HepG2 (cell line): ENCODE measurements around the gene RASL12. TPM values are rescaled to one million over a fixed set of nuclear protein-coding genes. Genes with fewer than 3 reads are reported as not detected.
A peak's percentile ranks its signal among the peaks of the same experiment; 100 is the strongest.

Source experiments
- CEBPB ChIP-seq: IDR thresholded peaks from 2 replicates; pipeline ENCODE4 v1.6.1; 2011; ENCODE audit warnings: low read depth, low read length, improper control_type of control experiment, borderline replicate concordance
- ERF ChIP-seq: IDR thresholded peaks from 2 replicates; pipeline ENCODE4 v1.6.1; 2018; ENCODE audit warnings: missing biosample characterization, missing genetic modification reagents
- FOSL2 ChIP-seq: sonication (generic); formaldehyde crosslinking; IDR thresholded peaks from 2 replicates; pipeline ENCODE4 v1.4.0; 2020; ENCODE audit warnings: missing genetic modification reagents
- HCFC1 ChIP-seq: fragments of 150-350 bp; IDR thresholded peaks from 2 replicates; pipeline ENCODE4 v1.6.1; 2014; ENCODE audit warnings: low read depth, low read length
- HOXD1 ChIP-seq: sonication (generic); formaldehyde crosslinking; IDR thresholded peaks from 2 replicates; pipeline ENCODE4 v1.5.0; 2020; ENCODE audit warnings: missing genetic modification reagents
- KLF12 ChIP-seq: sonication (generic); formaldehyde crosslinking; IDR thresholded peaks from 2 replicates; pipeline ENCODE4 v1.4.0; 2020; ENCODE audit warnings: missing genetic modification reagents, borderline replicate concordance
- KLF6 ChIP-seq: IDR thresholded peaks from 2 replicates; pipeline ENCODE4 v1.8.0; 2016; ENCODE audit warnings: missing biosample characterization, missing genetic modification reagents
- MEIS2 ChIP-seq: sonication (generic); formaldehyde crosslinking; IDR thresholded peaks from 2 replicates; pipeline ENCODE4 v1.9.0; 2021; ENCODE audit warnings: mild to moderate bottlenecking, missing genetic modification reagents
- MTF1 ChIP-seq: sonication (generic); formaldehyde crosslinking; IDR thresholded peaks from 2 replicates; pipeline ENCODE4 v1.5.0; 2020; ENCODE audit warnings: missing genetic modification reagents
- PHB2 ChIP-seq: fragments of 450-650 bp; IDR thresholded peaks from 2 replicates; pipeline ENCODE4 v1.6.1; 2018; ENCODE audit not compliant: partially characterized antibody
- POGZ ChIP-seq: sonication (generic); formaldehyde crosslinking; IDR thresholded peaks from 2 replicates; pipeline ENCODE4 v1.4.0; 2020; ENCODE audit warnings: mild to moderate bottlenecking, missing genetic modification reagents
- POLR2AphosphoS5 ChIP-seq: IDR thresholded peaks from 2 replicates; pipeline ENCODE4 v1.6.1; 2012; ENCODE audit warnings: low read depth, low read length
- TBP ChIP-seq: sonication (generic); formaldehyde crosslinking; IDR thresholded peaks from 2 replicates; pipeline ENCODE4 v1.5.0; 2020; ENCODE audit warnings: missing genetic modification reagents
- ZC3H13 ChIP-seq: sonication (generic); formaldehyde crosslinking; IDR thresholded peaks from 2 replicates; pipeline ENCODE4 v1.8.1; 2023; ENCODE audit warnings: mild to moderate bottlenecking, missing genetic modification reagents, moderate library complexity
- ZNF143 ChIP-seq: sonication (generic); formaldehyde crosslinking; IDR thresholded peaks from 2 replicates; pipeline ENCODE4 v1.4.0; 2020; ENCODE audit warnings: missing genetic modification reagents
- ZNF281 ChIP-seq: sonication (generic); formaldehyde crosslinking; IDR thresholded peaks from 2 replicates; pipeline ENCODE4 v1.4.0; 2020; ENCODE audit warnings: missing genetic modification reagents, borderline replicate concordance
- ZNF460 ChIP-seq: sonication (generic); formaldehyde crosslinking; IDR thresholded peaks from 2 replicates; pipeline ENCODE4 v1.5.1; 2020; ENCODE audit warnings: missing genetic modification reagents, mild to moderate bottlenecking, borderline replicate concordance
- ZNF563 ChIP-seq: sonication (generic); formaldehyde crosslinking; IDR thresholded peaks from 2 replicates; pipeline ENCODE4 v1.8.0; 2022; ENCODE audit warnings: mild to moderate bottlenecking, moderate library complexity, missing genetic modification reagents
- ZNF598 ChIP-seq: sonication (generic); formaldehyde crosslinking; IDR thresholded peaks from 2 replicates; pipeline ENCODE4 v1.5.1; 2020; ENCODE audit warnings: mild to moderate bottlenecking, missing genetic modification reagents, borderline replicate concordance
- ZNF605 ChIP-seq: sonication (generic); formaldehyde crosslinking; IDR thresholded peaks from 2 replicates; pipeline ENCODE4 v1.8.0; 2022; ENCODE audit warnings: mild to moderate bottlenecking, missing genetic modification reagents
- ZNF839 ChIP-seq: sonication (generic); formaldehyde crosslinking; IDR thresholded peaks from 2 replicates; pipeline ENCODE4 v1.4.0; 2020; ENCODE audit warnings: missing genetic modification reagents, mild to moderate bottlenecking, borderline replicate concordance
- polyA plus RNA-seq, 8 experiments: library from polyadenylated mRNA; depleted of rRNA in 3 of 8; stranded (reverse) in 7 of 8; unstranded in 1 of 8; fragments of >200 nt; fragmentation: Illumina TruSeq in 4 of 8; extraction: Trizol in 4 of 8; gene quantifications; 2 replicates each; pipeline versions ENCODE4 v1.2.1 to v1.2.3, GENCODE V29; 2011 to 2016; ENCODE audit warnings: low read depth in 4 of 8, missing spikeins in 1 of 8, mixed read lengths in 1 of 8; ENCODE audit not compliant: insufficient read depth in 1 of 8
- total RNA-seq, 5 experiments: library from RNA; depleted of rRNA; stranded (reverse); fragments of >200 nt; fragmentation: Illumina TruSeq; extraction: Trizol; gene quantifications; 2 replicates each; pipeline ENCODE4 v1.2.3, GENCODE V29; 2016; ENCODE audit warnings: low read depth in 1 of 5
- TF ChIP-seq, protein P1 (sequence below): sonication (generic); formaldehyde crosslinking; IDR thresholded peaks from 2 replicates; pipeline ENCODE4 v1.4.0; 2020; ENCODE audit warnings: missing genetic modification reagents
- TF ChIP-seq, protein P2 (sequence below): sonication (generic); formaldehyde crosslinking; IDR thresholded peaks from 2 replicates; pipeline ENCODE4 v1.4.0; 2020; ENCODE audit warnings: low read depth, mild to moderate bottlenecking, missing genetic modification reagents
- TF ChIP-seq, protein P3 (sequence below): IDR thresholded peaks from 2 replicates; pipeline ENCODE4 v1.4.0; 2020; ENCODE audit warnings: mild to moderate bottlenecking, missing genetic modification reagents

Gene RASL12
- total and polyA plus RNA-seq, 2 of the 13 experiments (the other 11 are each of a cell fraction or from before 2014, with no cell fraction given), result 0.16 to 0.55 TPM

DNA sequence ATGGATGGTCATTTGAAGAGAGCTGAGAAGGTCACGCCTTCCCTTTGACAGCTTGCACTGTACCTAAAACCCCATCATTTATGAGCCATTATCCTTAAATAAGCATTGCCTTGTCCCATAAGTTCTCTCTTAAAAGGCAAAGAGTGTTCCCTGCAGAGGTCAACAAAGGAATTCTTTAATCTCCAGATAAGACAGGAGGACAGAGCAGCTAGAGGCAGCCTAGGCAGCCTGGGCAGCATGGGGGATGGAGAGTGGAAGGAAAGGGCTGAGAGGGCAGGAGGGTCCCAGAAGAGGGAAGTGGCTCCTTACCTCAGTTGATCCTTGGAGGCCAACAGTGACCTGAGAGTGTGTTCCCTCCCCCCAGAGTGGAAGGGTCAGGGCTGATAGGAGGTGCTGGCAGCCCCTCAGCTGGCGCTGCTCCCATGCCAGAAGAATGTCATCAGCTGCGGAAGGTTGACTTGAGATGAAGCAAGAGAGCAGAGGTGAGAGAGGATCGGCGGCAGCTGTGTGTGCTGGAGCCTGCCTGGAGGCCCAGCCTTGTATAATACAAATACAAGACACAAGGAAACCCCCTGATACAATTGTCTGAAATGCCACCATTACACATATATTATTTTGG lies 21.5 kb upstream of the RASL12 start (continued):
- TF ChIP-seq KLF6 (CRISPR knock-in tag) (no peak), ZNF281 (CRISPR knock-in tag) (peak; percentile 39), ZC3H13 (CRISPR knock-in tag) (no peak), POGZ (no peak), FOSL2 (peak; percentile 43; the same call in 1 of the 2 replicates), HOXD1 (CRISPR knock-in tag) (no peak), ERF (no peak), ZNF598 (no peak), PHB2 (no peak), MEIS2 (CRISPR knock-in tag) (no peak), CEBPB (peak; percentile 79; the same call in 1 of the 2 replicates), ZNF839 (no peak), ZNF460 (CRISPR knock-in tag) (no peak), KLF12 (CRISPR knock-in tag) (no peak), MTF1 (no peak), TBP (CRISPR knock-in tag) (no peak), ZNF143 (no peak), POLR2AphosphoS5 (no peak), HCFC1 (no peak), ZNF605 (CRISPR knock-in tag) (no peak), ZNF563 (CRISPR knock-in tag) (no peak)
- TF ChIP-seq, protein P1, sequence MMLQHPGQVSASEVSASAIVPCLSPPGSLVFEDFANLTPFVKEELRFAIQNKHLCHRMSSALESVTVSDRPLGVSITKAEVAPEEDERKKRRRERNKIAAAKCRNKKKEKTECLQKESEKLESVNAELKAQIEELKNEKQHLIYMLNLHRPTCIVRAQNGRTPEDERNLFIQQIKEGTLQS (CRISPR knock-in tag), result peak; percentile 44; the same call in 1 of the 2 replicates
- TF ChIP-seq, protein P2, sequence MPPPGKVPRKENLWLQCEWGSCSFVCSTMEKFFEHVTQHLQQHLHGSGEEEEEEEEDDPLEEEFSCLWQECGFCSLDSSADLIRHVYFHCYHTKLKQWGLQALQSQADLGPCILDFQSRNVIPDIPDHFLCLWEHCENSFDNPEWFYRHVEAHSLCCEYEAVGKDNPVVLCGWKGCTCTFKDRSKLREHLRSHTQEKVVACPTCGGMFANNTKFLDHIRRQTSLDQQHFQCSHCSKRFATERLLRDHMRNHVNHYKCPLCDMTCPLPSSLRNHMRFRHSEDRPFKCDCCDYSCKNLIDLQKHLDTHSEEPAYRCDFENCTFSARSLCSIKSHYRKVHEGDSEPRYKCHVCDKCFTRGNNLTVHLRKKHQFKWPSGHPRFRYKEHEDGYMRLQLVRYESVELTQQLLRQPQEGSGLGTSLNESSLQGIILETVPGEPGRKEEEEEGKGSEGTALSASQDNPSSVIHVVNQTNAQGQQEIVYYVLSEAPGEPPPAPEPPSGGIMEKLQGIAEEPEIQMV (CRISPR knock-in tag), result no peak
- TF ChIP-seq, protein P3, sequence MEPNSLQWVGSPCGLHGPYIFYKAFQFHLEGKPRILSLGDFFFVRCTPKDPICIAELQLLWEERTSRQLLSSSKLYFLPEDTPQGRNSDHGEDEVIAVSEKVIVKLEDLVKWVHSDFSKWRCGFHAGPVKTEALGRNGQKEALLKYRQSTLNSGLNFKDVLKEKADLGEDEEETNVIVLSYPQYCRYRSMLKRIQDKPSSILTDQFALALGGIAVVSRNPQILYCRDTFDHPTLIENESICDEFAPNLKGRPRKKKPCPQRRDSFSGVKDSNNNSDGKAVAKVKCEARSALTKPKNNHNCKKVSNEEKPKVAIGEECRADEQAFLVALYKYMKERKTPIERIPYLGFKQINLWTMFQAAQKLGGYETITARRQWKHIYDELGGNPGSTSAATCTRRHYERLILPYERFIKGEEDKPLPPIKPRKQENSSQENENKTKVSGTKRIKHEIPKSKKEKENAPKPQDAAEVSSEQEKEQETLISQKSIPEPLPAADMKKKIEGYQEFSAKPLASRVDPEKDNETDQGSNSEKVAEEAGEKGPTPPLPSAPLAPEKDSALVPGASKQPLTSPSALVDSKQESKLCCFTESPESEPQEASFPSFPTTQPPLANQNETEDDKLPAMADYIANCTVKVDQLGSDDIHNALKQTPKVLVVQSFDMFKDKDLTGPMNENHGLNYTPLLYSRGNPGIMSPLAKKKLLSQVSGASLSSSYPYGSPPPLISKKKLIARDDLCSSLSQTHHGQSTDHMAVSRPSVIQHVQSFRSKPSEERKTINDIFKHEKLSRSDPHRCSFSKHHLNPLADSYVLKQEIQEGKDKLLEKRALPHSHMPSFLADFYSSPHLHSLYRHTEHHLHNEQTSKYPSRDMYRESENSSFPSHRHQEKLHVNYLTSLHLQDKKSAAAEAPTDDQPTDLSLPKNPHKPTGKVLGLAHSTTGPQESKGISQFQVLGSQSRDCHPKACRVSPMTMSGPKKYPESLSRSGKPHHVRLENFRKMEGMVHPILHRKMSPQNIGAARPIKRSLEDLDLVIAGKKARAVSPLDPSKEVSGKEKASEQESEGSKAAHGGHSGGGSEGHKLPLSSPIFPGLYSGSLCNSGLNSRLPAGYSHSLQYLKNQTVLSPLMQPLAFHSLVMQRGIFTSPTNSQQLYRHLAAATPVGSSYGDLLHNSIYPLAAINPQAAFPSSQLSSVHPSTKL (CRISPR knock-in tag), result 0 out of 2 replicates have a peak, but pooled peaks have one; percentile 11
